Sigmoid colon (tissue), 7 donors: Measurements from ENCODE around the gene ASCL3. TPM values are rescaled to one million over a fixed set of nuclear protein-coding genes. Genes with fewer than 3 reads are reported as not detected.
A peak's percentile ranks its signal among the peaks of the same experiment; 100 is the strongest.

Experiments
- DNase-seq: peaks from one replicate; pipeline ENCODE4 v3.0.0-alpha.2; 2019
- H3K27ac ChIP-seq, 4 donors: fragments of 200-600 bp; sonication (generic); one replicate each; pipeline ENCODE4 v1.5.1; 2016 to 2019; ENCODE audit warnings: mild to moderate bottlenecking in 1 of 4
- H3K27me3 ChIP-seq, 3 donors: fragments of 200-600 bp; sonication (generic); one replicate each; pipeline ENCODE4 v1.5.1; 2019; ENCODE audit warnings: mild to moderate bottlenecking in 1 of 3
- H3K36me3 ChIP-seq, 4 donors: fragments of 200-600 bp; sonication (generic); one replicate each; pipeline ENCODE4 v1.5.1; 2016 to 2019
- H3K4me1 ChIP-seq, 4 donors: fragments of 200-600 bp; sonication (generic); one replicate each; pipeline ENCODE4 v1.5.1; 2017 to 2019
- H3K4me3 ChIP-seq, 4 donors: fragments of 200-600 bp; sonication (generic); one replicate each; pipeline ENCODE4 v1.5.1; 2017 to 2019; ENCODE audit warnings: mild to moderate bottlenecking in 2 of 4, moderate library complexity in 1 of 4
- H3K9me3 ChIP-seq, 4 donors: fragments of 200-600 bp in 3 of 4; sonication (generic) in 3 of 4; one replicate each; pipeline versions ENCODE4 v1.5.1 to v1.6.1; 2013 to 2019
- EP300 ChIP-seq, 4 donors: sonication (generic); formaldehyde crosslinking; IDR thresholded peaks; one replicate each; pipeline ENCODE4 v1.6.1; 2017; ENCODE audit warnings: antibody characterized with exemption in 4 of 4
- POLR2A ChIP-seq, 2 donors: fragments of 450-650 bp; IDR thresholded peaks; one replicate each; pipeline ENCODE4 v1.6.1; 2016; ENCODE audit warnings: antibody characterized with exemption in 2 of 2, mild to moderate bottlenecking in 2 of 2, moderate library complexity in 2 of 2
- POLR2AphosphoS5 ChIP-seq, 4 donors: sonication (generic); formaldehyde crosslinking; IDR thresholded peaks; one replicate each; pipeline ENCODE4 v1.6.1; 2017; ENCODE audit warnings: antibody characterized with exemption in 4 of 4
- WGBS, 2 donors: extraction: QIAGEN DNeasy Blood & Tissue Kit; methylation state at CpG; one replicate each; pipeline ENCODE4 v1.1.7; 2013; 5-methylcytosine and 5-hydroxymethylcytosine counted together
- intact Hi-C: fragments of 100-400 bp; cut with DNase I; formaldehyde crosslinking; loops from one replicate; pipeline ENCODE4 v1.15.1; 2023
- polyA plus RNA-seq, 3 donors: library from polyadenylated mRNA; stranded (reverse); fragments of 200-250 nt; gene quantifications; one replicate each; pipeline ENCODE4 v1.2.3, GENCODE V29; 2013
- total RNA-seq, 4 donors: library from RNA; depleted of rRNA; stranded (reverse); fragments of >200 nt; gene quantifications; one replicate each; pipeline ENCODE4 v1.1.0, GENCODE V29; 2016
- TF ChIP-seq, protein P1 (sequence below), 4 experiments: fragments of 450-650 bp in 3 of 4; fragments of 200-600 bp in 1 of 4; IDR thresholded peaks; one replicate each; pipeline ENCODE4 v1.5.1; 2016 to 2019; ENCODE audit warnings: antibody characterized with exemption in 4 of 4, mild to moderate bottlenecking in 3 of 4, moderate library complexity in 2 of 4
- donor health status: healthy with polysubstance abuse.
- donor health status: Bipolar disorder and iron deficiency.
- donor health status: healthy.

The ASCL3 gene
- total and polyA plus RNA-seq, 7 donors, result not detected

- peaks cover 0 to 43% (median 42%) of the 10 kb centered on the region in 4 donors for H3K4me1 ChIP-seq
- DNase-seq, result no peak
- intact Hi-C loops, result loop anchor here (5.0 kb wide), 3 partner anchors 91 to 281 kb away; partner anchors contain the start of genes RPL27A and TRIM66
- no peaks in the 10 kb centered on the region for H3K27me3 ChIP-seq
- whole genome bisulfite sequencing, 2 donors, result 6 to 32% methylated on average over 2 of the region's 2 CpGs
- no peaks in the 10 kb centered on the region for H3K36me3 ChIP-seq
- H3K9me3 ChIP-seq, result no peaks in the 10 kb centered on the region
- H3K27ac ChIP-seq, result peak overlapping the region; percentile 92 to 98 (median 96)
- no peak for TF ChIP-seq POLR2A (IDR thresholded peaks at IDR 0.05)
- no peak for TF ChIP-seq POLR2AphosphoS5 (IDR thresholded peaks at IDR 0.05)
- no peak for TF ChIP-seq EP300 (IDR thresholded peaks at IDR 0.05)
- TF ChIP-seq, protein P1, sequence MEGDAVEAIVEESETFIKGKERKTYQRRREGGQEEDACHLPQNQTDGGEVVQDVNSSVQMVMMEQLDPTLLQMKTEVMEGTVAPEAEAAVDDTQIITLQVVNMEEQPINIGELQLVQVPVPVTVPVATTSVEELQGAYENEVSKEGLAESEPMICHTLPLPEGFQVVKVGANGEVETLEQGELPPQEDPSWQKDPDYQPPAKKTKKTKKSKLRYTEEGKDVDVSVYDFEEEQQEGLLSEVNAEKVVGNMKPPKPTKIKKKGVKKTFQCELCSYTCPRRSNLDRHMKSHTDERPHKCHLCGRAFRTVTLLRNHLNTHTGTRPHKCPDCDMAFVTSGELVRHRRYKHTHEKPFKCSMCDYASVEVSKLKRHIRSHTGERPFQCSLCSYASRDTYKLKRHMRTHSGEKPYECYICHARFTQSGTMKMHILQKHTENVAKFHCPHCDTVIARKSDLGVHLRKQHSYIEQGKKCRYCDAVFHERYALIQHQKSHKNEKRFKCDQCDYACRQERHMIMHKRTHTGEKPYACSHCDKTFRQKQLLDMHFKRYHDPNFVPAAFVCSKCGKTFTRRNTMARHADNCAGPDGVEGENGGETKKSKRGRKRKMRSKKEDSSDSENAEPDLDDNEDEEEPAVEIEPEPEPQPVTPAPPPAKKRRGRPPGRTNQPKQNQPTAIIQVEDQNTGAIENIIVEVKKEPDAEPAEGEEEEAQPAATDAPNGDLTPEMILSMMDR (IDR thresholded peaks at IDR 0.05), result no peak
- H3K4me3 ChIP-seq, result peak overlapping the region in 2 of 4 donors; percentile 86 to 91
Measured at GRCh38 chr11:8962841-8963240, 20.0 kb upstream of the ASCL3 start.

- peak overlapping the region in 2 of 4 donors; percentile 20 to 21 for H3K27ac ChIP-seq
- H3K27me3 ChIP-seq, result no peaks in the 10 kb centered on the region
- no peak for DNase-seq
- 47 to 70% methylated on average over 2 of the region's 2 CpGs for WGBS, 2 donors
- peaks cover 0 to 6% (median under 1%) of the 10 kb centered on the region in 4 donors for H3K36me3 ChIP-seq
- no peak overlapping the region for H3K4me3 ChIP-seq
- H3K4me1 ChIP-seq, result peaks cover 0 to 43% (median 42%) of the 10 kb centered on the region in 4 donors
- H3K9me3 ChIP-seq, result no peaks in the 10 kb centered on the region
- intact Hi-C loops, result loop anchor here (5.0 kb wide), 3 partner anchors 89 to 279 kb away; partner anchors contain the start of genes RPL27A and TRIM66
- TF ChIP-seq POLR2AphosphoS5 (IDR thresholded peaks at IDR 0.05) (no peak), POLR2A (IDR thresholded peaks at IDR 0.05) (no peak), EP300 (IDR thresholded peaks at IDR 0.05) (no peak)
- TF ChIP-seq, protein P1 (IDR thresholded peaks at IDR 0.05), result no peak
Measured at GRCh38 chr11:8961401-8961800, 18.6 kb upstream of the ASCL3 start.

DNA sequence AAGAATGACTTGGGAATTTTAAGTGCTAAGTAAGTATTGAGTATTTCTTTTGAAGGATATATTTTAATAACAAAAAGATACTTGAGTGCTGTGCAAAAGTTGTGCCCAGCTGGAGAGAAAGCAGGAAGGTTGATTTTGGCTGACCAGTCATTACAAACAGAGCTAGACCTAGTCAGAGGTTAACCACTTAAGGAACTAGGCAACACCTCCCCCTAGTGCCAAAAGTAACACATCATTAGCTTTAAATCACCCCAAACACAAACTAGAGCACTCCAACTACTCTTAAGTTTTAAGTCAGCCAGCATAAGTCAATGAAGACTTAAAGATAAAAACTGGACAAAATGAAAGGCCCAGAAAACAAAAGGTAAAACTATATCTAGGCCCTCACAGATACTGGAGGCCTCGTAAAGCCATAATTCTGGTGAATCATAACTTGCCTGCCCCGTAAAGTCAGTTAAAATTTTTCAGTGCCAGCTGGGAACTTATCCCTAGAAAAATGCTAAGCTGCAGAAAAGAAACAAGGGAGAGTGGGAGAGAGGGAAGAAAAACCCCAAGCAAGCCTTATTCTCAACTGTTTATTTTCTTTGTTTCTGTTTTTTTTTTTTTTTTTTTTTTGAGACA lies 16.8 kb upstream of the ASCL3 start:
- H3K27ac ChIP-seq, result peak overlapping the region; percentile 71 to 79 (median 74)
- no peaks in the 10 kb centered on the region for H3K9me3 ChIP-seq
- no peak overlapping the region for H3K4me3 ChIP-seq
- H3K4me1 ChIP-seq, result peaks cover 0 to 36% (median 33%) of the 10 kb centered on the region in 4 donors
- H3K27me3 ChIP-seq, result no peaks in the 10 kb centered on the region
- WGBS, 2 donors, result 4 to 41% methylated on average over 2 of the region's 2 CpGs
- TF ChIP-seq POLR2A (IDR thresholded peaks at IDR 0.05) (no peak), EP300 (IDR thresholded peaks at IDR 0.05) (no peak), POLR2AphosphoS5 (IDR thresholded peaks at IDR 0.05) (peak in 1 of 4 donors; percentile 17)
- TF ChIP-seq, protein P1 (IDR thresholded peaks at IDR 0.05), result peak; percentile 42 to 61 (median 58)
- H3K36me3 ChIP-seq, result peaks cover 0 to 22% (median 10%) of the 10 kb centered on the region in 4 donors
- no peak for DNase-seq
- intact Hi-C loops, result loop anchor here (2.0 to 5.0 kb wide), 5 partner anchors 41 to 277 kb away; partner anchors contain the start of genes AKIP1, RPL27A and TRIM66

GRCh38 chr11:8956860-8957259 lies 14.0 kb upstream of the ASCL3 start:
- intact Hi-C loops, result no loop called here
- no peak overlapping the region for H3K27ac ChIP-seq
- H3K36me3 ChIP-seq, result peaks cover 6 to 50% (median 14%) of the 10 kb centered on the region in 4 donors
- TF ChIP-seq EP300 (IDR thresholded peaks at IDR 0.05) (no peak), POLR2A (IDR thresholded peaks at IDR 0.05) (no peak)
- TF ChIP-seq, protein P1 (IDR thresholded peaks at IDR 0.05), result no peak
- H3K9me3 ChIP-seq, result no peaks in the 10 kb centered on the region
- H3K27me3 ChIP-seq, result no peaks in the 10 kb centered on the region
- 80 to 89% methylated on average over 4 of the region's 4 CpGs for WGBS, 2 donors
- peaks cover 0 to 21% (median 16%) of the 10 kb centered on the region in 4 donors for H3K4me1 ChIP-seq
- H3K4me3 ChIP-seq, result no peak overlapping the region
- DNase-seq, result no peak
